Ecto neural progenitor cell (in vitro differentiated cells): ENCODE measurements around the gene ZSWIM3.
"Not testable (repeated sequence)": the region's sequence is repeated elsewhere in the genome, so short reads cannot be mapped to it uniquely, and the experiment has no call there.

Experiments
- DNase-seq: peaks from one replicate; pipeline ENCODE4 v3.0.0-alpha.2; 2018; ENCODE audit warnings: low spot score

Gene ZSWIM3

DNA sequence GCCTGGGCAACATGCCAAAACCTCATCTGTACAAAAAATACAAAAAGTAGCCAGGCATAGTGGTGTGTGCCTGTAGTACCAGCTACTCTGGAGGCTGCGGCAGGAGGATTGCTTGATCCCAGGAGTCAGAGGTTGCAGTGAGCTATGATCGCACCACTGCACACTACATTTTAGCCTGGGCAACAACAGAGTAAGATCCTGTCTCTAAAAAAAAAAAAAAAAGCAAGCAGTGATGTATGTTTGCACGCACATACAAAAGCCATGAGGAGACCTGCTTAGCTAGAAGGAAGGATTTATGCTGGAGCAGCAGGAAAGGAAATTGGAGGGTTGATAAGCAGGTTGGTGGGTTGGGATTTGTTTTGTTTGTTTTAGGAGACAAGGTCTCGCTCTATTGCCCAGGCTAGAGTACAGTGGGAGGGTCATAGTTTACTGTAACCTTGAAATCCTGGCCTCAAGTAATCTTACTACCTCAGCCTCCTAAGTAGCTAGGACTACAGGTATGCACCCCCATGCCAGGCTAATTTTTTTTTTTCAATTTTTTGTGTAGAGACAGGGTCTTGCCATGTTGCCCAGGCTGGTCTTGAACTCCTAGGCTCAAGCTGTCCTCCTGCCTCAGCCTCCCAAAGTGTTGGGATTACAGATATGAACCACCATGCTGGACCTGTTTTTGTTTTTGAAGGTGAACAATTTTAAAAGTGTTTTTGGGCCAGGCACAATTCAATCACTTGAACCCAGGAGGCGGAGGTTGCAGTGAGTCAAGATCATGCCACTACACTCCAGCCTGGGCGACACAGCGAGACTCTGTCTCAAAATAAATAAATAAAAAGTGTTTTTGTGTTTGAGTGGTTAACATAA, 4.0 kb downstream of the ZSWIM3 start:
- no peak for DNase-seq

DNA sequence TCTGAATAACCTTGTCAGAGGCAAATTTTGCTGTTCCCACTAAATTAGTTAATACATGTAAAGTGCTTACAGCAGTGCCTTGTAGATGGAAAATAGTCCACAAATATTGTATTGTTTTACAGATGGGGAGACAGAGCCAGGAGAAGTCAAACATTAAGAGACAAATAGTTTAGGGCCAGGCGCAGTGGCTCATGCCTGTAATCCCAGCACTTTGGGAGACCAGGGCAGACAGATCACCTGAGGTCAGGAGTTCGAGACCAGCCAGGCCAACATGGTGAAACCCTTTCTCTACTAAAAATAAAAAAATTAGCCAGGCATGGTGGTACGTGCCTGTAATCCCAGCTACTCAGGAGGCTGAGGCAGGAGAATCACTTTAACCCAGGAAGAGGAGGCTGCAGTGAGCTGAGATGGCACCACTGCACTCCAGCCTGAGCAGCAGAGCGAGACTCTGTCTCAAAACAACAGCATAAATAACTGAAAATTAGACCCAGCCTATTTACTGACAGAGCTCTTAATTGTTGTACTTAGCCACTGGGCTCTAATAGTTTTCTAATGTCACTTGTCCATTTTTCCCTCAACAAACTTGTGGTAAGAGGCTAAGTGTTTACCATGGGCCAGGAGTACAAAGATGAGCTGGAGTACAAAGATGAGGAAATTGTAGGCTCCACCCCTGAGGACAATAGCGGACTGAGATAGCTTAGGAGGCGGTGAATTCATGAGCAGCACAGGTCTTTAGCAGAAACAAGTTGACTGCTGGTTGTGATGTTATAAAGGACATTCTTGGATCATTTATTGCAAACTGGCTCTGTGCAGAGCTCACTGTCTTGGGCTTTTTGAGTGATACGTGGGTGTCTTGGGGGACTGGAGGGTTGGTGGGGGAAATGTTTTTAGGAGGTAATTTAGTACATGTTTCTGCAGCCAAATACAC, 6.4 kb downstream of the ZSWIM3 start:
- DNase-seq = no peak

DNA sequence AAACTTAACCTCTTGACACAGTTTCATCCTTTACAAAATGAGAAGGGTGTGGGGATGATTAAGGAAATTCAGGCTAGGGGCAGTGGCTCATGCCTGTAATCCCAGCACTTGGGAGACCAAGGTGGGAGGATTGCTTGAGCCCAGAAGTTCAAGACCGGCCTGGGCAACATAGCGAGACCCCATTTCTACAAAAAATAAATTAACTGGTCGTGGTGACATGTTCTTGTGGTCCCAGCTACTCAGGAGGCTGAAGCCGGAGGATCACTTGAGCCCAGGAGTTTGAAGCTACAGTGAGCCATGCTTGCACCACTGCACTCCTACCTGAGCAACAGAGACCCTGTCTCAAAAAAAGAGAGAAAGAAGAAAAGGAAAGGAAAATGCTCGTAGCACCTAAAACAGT, 9.0 kb downstream of the ZSWIM3 start:
- DNase-seq = no peak

DNA sequence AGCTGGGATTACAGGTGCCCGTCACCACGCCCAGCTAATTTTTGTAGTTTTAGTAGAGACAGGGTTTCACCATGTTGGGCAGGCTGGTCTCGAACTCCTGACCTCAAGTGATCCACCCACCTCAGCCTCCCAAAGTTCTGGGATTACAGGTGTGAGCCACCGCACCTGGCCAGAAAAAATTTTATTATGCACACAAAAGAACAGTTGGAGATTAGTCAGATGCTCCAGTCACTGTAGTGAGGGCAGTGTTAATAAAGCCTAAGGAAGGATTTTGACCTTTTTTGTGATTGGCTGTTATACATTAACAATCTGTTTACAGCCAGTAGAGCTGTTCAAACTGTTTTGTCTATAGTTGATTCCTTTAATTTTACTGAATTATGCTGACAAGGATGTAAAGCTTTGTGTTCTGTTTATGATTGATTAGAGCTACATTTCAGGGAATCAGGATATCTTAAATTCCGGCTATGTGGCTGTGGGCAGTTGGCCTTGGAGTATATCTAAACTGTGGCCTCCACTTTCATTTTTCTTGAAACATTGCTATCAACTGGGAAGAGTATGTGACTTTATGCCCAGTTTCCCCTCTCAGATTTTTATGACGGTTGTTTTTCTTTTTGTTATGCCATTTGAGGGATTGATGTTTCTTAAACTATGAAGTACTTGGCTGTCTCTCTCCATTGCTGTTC, 9.9 kb downstream of the ZSWIM3 start:
- DNase-seq = no peak

DNA sequence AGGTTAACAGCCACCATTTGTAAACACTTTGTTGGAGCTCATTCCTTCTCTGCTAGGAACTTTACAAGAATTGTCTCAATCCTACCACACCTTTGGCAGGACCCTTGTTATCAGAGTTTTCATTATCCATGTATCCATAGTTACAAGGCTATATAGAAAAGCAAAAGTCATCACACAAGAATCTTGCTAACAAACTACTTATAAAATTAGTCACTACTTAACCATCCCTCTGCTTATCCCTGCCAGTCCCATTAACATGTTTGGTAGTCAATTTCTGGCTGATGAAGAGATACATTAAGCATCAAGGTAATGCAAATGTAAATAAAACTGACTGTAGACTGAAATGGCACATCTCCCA, 10.4 kb downstream of the ZSWIM3 start:
- DNase-seq = no peak

DNA sequence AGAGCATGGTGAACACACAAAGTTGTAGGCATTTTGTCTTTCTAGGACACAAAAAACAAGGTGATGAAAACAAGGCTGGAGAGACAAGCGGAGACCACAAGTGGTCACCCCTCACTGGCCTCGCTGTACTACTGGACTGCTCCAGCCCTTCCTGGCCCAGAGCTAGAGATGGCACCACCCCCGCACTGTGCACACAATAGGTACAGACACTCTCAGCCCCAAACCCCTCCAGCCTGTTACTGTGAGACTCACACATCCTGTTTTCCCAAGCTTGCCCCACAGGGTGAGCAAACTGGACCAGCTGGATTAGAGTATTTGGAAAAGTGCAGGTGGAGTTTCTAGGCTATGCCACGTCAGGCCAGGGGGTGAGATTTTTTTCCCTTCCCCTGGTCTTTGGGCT, 15.2 kb downstream of the ZSWIM3 start:
- DNase-seq = no peak

DNA sequence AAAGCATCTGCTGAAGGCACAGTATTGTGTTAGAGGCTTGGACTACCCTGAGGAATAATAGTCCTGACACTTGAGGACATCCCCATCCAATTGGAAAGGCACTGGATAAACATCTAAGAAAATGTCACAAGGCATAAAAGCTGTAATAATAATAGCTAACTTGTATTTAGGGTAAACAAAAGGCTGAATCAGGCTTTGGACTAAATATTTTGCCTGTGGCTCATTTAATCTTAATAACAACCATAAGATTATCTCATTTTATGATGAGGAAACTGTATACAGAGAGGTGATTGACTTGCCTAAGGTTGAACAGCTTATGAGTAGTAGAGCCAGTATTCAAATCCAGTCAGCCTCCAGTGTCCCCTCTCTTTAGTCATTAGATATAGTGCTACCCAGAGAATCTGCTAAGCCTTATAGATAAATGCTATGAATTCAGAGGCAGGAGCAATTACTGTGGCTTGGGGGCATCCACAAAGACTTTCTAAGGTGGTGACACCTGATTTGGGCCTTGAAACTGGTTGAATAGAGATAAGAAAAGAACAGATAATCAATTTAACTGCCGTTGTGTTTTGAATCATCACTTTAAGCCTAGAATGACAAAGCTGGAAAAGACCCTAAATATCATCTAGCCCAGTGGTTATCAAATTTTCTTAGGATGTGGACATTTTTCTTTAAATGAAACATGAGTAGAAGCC, 16.1 kb downstream of the ZSWIM3 start:
- DNase-seq = no peak

DNA sequence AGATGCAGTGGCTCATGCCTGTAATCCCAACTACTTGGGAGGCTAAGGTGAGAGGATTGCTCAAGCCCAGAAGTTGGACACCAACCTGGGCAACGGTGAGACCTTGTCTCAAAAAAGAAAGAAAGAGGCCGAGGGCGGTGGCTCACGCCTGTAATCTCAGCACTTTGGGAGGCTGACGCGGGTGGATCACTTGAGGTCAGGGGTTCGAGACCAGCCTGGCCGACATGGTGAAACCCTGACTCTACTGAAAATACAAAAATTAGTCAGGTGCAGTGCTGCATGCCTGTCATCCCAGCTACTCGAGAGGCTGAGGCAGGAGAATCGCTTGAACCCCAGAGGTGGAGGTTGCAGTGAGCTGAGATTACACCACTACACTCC, 16.7 kb downstream of the ZSWIM3 start:
- not testable (repeated sequence) for DNase-seq

DNA sequence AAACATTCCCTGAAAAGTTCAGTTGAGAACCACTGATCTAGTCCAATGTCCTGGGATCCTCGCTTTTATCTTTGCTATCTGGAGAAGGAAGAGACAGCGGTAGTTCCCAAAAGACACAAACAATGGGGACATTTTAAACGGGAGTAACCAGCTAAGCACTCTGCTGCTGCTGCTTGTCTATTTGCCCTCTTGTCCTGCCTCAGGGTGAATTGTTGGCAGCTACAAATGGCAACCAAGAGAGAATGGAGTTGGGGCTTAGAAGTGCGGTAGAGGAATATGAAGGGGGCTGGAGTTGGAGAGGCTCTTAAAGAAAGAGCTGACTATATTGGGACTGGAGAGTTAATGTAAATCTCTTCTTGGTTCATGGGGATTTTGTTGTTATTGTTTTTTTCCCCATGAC, 17.2 kb downstream of the ZSWIM3 start:
- DNase-seq = no peak

DNA sequence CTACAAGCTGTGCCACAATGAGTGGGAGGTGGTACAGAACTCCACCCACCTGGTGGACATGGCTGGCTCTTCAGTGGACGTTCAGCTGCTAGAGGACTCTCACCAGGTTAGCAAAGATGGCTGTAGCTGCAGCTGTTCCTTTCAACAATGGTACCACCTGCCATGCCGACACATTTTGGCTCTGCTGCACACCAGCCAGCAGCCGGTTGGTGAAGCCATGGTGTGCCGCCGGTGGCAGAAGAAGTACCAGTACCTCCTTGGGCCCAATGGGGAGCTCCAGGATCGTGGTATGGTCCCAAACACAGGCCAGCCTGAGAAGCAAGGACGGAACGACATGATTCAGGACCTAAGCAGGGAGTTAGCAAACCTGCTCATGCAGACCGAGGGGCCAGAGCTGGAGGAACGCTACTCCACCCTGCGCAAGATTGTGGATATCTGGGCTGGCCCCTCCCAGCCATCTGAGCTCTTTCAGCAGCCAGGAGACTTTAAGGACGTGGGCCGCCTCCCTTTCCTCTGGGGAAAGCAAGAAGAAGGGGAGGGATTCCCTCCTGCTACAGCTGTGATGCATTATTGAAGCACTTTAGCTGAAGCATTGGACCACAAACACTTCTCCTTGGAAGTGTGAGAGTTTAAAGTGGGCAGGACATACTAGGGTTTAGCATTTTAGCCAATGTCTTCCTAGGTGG, 20.8 kb downstream of the ZSWIM3 start:
- no peak for DNase-seq

DNA sequence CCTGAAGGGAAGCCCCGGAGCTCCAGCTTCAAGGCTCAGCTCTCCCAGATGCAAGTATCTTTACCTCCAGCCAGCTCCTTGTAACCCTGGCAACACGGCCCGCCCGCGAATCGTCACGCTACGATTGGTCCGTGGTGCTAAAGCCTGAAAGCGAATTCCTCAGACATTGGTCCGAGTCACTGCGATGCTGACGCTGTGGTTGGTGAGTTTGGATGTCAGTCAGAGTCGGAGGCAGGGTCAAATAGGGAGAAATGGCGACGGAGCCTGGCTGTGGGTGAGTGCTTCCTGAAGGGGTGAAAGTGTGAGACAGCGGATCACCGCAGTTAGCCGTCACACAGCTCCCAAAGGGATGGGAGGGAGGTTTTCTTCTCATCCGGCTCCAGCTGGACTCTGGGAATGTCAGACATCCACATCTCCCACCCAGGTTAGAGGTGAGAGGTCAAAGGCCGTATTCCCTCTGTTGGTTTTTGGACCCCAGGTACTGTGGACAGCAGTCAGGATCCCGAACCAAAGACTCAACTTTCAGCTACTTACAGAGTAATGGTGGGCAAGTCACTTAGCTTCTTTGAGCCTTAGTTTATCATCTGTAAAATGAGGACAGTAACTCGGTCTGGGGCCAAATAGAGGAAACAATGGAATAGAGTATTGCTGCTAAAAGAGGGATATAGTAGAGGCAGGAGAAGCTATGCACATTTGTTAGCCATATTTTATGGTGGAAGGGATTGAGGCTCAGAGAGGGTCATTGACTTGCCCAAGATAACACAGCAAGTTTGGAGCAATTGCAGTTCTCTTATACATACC, 23.8 kb downstream of the ZSWIM3 start, which contains the start of gene ZSWIM1:
TSS of gene ZSWIM1 (plus strand) at position 240 of the 801 bp plus-strand sequence. CDS start 1,366 bp downstream, outside the sequence.
- peak; percentile 99 for DNase-seq

DNA sequence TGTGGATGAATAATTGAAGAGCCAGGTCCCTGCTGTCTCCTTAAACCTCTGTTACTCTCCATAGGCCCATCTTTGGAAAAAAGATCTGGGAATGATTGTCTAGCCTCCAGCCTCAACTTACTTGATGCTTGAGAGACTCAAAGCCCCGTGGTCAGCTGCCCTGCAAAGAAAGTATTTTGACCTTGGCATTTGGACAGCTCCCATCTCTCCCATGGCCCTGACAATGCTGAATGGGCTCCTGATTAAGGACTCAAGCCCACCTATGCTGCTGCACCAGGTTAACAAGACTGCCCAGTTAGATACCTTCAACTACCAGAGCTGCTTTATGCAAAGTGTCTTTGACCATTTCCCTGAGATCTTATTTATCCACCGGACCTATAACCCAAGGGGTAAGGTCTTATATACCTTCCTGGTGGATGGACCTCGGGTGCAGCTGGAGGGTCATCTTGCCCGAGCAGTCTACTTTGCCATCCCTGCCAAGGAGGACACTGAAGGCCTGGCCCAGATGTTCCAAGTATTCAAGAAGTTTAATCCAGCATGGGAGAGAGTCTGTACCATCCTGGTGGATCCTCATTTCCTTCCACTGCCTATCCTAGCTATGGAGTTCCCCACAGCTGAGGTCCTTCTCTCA, 25.2 kb downstream of the ZSWIM3 start:
- DNase-seq = no peak

DNA sequence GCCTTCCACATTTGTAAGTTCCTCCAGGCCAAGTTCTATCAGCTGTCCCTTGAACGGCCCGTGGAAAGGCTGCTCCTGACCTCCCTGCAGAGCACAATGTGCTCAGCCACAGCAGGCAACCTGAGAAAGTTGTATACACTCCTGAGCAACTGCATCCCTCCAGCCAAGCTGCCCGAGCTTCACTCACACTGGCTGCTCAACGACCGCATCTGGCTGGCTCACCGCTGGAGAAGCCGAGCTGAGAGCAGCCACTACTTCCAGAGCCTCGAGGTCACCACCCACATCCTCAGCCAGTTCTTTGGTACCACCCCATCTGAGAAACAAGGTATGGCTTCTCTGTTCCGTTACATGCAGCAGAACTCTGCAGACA, 25.7 kb downstream of the ZSWIM3 start:
- DNase-seq = no peak

DNA sequence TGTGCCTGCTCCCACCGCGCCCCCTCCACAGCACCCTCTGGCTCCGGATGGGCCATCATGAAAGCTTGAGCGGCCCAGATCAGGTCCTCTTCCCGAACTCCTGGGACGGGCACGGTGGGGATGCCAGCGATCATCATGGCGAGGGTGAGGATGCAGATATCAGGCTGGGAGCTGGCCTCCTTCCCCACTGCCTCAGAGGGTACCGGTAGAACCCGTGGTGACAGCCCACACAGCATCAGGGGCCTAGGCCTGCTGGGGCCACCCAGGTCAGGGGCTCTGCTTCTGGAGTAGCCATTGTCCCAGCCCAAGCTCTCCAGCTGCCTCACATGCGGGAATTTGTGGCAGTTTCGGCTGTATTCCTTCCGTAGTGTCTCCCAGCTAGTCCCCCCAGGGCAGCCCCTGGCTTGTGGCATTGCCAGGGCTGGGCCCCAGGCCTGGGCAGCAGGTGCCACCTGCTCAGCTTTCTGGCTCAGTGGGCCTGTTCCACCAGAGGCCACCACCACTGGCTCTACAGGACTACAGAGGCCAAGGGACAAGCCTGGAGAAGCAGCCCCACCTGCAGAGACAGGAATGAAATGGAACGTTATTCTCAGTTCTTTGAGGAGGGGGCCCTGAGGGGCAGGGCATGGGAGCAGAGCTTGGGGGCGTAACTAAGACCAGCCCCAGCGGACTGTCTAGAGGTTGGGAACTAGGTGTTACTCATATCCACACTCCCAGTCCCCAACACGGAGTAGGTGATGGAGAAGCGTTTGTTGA, 29.4 kb downstream of the ZSWIM3 start:
- DNase-seq = no peak

DNA sequence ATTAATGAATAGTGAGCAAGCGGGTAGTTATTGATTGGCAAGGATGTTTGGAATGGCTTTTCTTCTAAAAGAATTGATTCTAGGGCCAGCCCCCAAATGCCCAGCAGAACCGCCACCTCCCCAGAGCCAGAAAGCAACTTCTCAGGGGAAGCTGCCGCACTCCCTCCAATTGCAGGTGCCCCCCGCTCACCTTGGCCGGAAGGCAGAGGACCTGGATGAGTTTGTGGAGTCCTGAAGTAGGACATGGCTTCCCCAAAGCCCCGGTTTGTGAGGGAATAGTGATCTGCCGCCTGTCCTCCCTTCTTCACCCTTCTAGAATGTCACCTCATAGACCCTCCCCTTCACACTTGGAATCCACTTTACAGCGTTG, 29.9 kb downstream of the ZSWIM3 start, which contains the start of gene SPATA25:
TSS of gene SPATA25 (minus strand) at position 277 of the 370 bp plus-strand sequence. CDS start at position 245, 32 bp downstream.
- DNase-seq = no peak

DNA sequence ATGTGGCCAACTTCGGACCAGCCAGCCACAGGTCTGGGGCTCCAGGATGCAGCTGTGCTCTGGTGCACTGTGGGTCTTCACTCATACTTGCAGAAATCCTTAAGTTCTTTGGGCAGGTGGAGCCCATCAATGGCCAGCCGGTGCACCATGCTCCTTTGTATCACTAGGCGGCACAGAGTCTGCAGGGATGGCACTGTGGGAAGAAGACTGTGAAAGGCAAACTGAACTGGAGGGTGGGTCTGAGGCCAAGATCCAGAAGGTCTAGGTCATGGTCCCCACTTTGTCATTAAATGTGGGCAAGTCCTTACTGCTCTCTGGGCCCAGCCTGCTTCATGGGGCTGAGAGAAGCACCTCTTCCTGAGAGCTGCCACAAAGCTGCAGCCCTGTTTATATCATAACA, 31.3 kb downstream of the ZSWIM3 start:
- DNase-seq = no peak

DNA sequence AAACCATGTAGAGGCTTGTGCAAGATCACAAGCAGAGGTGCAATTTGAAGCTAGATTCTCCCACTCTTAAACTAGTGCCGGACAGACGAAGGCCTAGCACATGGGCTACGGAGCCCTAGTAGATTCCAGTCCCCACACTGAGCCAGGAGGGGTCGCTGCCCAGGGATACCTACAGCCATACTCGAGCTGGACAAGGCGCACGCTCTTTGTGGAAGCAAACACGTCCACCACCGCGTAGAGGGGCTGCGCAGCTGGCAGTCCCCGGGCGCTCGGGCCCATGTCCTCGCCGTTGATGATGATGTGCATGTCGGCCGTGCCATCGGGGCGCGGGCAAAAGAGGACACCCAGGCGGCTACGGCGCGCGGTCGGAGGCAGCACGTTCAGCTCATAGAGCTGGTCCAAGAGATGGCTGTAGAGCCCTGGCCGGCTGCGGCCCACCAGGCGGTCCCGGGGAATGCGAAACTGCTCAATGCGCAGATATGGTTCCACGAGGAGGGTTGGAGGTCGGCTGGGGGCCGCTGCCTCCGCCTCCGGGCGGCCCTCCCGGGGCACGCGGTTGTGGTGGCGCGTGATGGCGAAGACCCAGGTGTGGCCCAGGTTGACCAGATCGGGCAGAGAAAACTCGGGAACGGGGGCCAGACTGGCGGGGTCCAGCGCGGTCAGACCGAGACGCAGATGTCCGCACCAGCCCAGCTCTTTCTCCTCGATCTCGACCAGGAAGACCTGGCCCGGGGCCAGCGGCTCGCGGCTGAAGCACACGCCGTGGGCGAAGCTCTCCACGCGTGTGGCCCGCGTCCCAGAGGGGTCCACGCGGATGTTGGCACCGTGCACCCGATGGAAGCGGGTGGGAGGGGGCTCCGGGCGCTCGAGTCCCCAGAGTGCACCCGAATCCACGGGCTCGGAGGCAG, 32.9 kb downstream of the ZSWIM3 start:
- peak; percentile 91 for DNase-seq
